Fibroblast of mammary gland (primary cell): ENCODE results near the gene RFT1.

ENCODE experiments used
- DNase-seq: peaks from one replicate; pipeline ENCODE4 v3.0.0-alpha.2; 2010; ENCODE audit warnings: low read depth
- H3K4me3 ChIP-seq: 2 replicates; pipeline ENCODE4 v1.5.1; 2011; ENCODE audit warnings: low read depth, mild to moderate bottlenecking, low read length, moderate library complexity; ENCODE audit not compliant: control insufficient read depth
- TF ChIP-seq, protein P1 (sequence below): conservative IDR thresholded peaks from 2 replicates; pipeline ENCODE4 v1.5.1; 2011; ENCODE audit warnings: low read depth, low read length, inconsistent platforms; ENCODE audit not compliant: control insufficient read depth, insufficient read depth

The RFT1 gene

DNA sequence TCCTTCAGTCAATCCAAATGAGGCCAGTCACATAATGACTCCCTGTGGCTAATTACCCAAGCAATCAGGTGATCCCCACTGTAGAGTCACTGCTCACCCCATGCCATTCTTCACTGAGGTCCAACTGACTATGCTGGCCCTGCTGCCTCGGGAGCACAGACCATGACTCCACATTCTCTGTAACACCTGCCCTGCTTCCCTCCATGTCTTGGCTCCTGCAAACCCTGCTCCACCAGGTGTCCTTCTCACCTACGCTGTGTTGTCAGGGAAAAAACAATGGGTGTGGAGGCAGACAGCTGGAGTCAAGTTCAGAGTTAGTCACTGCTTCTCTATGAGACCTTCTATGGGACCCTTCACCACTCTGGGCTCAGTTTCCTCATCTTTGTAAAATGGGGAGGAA lies 78.3 kb downstream of the RFT1 start:
- TF ChIP-seq, protein P1, sequence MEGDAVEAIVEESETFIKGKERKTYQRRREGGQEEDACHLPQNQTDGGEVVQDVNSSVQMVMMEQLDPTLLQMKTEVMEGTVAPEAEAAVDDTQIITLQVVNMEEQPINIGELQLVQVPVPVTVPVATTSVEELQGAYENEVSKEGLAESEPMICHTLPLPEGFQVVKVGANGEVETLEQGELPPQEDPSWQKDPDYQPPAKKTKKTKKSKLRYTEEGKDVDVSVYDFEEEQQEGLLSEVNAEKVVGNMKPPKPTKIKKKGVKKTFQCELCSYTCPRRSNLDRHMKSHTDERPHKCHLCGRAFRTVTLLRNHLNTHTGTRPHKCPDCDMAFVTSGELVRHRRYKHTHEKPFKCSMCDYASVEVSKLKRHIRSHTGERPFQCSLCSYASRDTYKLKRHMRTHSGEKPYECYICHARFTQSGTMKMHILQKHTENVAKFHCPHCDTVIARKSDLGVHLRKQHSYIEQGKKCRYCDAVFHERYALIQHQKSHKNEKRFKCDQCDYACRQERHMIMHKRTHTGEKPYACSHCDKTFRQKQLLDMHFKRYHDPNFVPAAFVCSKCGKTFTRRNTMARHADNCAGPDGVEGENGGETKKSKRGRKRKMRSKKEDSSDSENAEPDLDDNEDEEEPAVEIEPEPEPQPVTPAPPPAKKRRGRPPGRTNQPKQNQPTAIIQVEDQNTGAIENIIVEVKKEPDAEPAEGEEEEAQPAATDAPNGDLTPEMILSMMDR: no peak

DNA sequence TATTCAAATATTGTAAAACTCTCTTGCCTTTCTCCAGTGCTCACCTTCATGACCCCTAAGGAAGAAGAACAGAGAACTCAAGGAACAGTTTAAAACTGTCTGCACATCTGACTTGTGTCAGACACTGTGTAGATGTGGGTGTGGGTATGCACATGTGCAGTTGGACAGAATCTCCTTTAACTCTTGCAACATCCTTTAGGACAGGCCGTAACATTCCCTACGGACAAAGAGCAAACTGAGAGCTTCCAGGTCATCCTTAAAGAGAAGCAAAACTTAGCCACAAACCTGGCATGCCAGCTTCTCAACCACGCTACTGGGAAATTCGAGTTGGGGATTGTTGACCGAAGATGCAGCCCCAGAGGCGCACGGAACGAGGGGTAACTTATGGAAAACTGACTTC lies 80.2 kb downstream of the RFT1 start:
- DNase-seq: peak; percentile 55
- H3K4me3 ChIP-seq: no peak overlapping the region
- TF ChIP-seq, protein P1: no peak

More for the DNA sequence above, 78.3 kb downstream of the RFT1 start:
- DNase-seq: no peak
- no peak overlapping the region for H3K4me3 ChIP-seq

DNA sequence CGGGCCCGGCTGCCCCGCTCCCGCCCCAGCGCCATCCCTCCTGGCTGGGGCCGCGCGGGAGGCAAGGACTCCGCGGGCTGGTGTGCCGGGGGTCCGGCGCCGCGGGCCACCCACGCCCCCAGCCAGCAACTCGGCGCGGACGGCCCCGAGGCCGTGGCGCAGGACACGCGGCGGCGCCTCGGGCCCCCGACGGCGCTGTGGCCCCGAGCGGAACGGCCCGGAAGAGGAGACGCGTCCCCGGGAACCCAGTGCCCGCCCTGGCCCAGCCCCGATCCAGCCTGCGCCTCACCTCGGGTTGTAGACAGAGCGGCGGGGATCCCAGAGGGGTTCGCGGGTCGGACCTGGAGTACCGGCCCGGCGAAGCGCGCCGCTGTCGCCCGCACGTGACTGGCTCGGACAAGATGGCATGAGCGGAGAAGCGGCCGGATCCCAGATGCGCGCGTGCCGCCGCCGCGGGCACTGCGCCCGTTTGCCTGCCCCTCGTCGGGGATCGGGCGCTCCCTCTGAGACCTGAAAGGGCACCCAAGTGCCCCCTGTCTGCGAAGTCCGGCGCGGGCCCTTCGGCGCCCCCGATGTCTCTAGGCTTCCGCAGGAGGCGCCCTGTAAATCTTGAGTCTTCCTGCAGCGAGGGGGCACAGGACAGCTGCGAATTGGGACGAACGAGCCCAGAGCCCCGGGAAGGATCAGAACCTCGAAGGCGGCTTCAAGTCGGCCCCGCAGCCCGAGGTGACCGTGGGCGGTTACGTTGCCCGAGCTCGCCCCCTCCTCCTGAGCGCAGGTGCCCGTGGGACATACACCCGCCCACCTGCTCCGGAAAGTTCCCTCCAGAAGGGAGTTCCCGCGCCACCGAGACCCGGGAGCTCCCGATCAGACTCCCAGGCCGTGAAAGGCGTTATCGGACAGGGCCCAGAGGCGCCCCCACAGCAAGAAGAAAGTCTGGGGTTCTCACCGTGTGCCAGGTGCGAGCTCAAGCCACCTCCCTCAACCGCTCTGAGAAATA lies 83.8 kb downstream of the RFT1 start:
- peak overlapping the region; percentile 41 for H3K4me3 ChIP-seq
- DNase-seq: peak; percentile 21
- TF ChIP-seq, protein P1: no peak

DNA sequence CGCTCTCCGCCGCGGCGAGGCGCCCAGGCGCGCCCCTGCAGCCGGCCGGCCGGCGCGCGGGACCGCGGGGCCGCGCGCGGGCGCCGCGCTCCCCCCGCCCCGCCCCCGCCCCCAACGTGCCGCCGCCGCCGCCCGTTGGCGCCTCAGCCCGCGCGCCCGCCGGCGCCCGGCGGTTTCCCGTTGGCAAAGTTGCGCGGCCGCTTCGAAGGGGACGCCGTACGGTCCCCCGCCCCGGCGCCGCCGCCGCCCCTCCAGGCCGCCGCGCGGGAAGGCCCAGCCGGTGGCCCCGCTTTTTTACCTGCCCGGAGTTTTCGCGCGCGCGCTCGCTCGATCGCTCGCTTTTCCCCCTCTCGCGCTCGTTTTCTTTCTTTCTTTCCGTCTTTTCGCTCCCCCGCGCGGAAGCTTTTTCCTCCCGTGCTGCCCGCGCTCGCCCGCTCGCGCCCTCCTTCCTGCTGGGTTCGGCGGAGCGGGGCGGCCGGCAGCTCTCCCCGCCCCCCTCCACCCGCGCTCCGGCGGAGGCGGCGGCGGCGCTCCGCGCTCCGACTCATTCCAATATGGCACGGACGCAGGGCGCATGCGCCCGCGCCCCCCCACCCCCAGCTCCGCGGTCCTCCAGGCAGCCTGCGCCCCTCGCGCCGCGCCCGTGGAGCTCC lies 84.6 kb downstream of the RFT1 start, which contains the start of gene SFMBT1:
Gene SFMBT1, minus strand, starts transcription at position 556 of the 653 bp plus-strand sequence. CDS start 76,945 bp downstream, outside the sequence.
- DNase-seq: peak; percentile 49
- TF ChIP-seq, protein P1: no peak
- H3K4me3 ChIP-seq: peak within 1 kb of the TSS; percentile 59

DNA sequence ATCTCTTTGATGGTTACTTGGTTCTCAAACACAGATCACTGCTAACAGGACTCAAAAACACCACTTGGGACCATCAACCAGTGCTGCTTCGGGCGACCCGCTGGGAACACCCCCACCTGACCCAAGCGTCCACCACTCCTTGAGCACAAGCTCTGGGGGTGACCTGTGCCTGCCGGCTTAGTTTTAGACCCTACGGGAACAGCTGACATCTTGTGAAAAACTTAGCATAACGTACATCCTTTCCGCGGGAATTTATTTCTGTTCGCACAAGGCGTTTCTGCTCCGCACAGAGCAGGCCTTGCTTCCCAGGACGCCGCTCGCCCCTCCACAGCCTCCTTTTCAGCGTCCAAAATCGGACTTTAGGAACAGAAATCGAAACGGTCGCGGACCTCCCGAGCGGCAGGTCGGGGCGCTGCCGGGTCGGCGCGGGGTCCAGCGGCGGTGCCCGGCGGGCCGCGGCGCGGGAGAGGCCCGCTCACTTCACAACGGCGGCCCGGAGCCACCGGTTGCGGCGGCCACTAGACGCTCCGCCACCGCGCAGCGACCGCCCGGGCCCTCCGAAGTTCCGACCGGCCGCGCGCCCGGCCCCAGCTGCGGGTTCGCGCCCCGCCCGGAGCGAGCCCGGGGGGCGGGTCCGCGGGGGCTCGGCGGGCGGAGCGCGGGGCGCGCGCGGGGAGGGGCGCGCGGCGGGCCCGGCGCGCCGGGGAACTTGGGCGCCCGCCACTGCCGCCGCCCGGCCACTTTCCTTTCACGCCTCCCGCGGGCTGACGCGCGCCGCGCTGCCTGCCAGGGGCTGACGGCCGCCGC lies 85.3 kb downstream of the RFT1 start:
- H3K4me3 ChIP-seq: peak overlapping the region; percentile 57
- peak; percentile 45 for DNase-seq
- TF ChIP-seq, protein P1: no peak

DNA sequence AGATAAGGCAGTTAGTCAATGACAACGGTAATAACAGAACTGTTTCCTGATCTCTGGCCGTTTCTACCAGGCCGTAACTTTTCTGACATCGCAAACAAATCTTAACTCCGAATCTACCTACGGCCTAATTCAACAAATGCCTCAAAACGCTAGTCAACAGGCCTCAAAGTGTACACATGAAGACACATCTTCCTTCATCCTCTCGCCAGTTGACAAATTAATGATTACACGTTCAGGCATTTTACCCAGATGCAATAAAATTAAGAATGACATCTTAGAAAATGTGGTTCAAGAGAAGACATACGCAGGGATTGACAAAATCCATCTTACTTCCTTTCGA lies 85.9 kb downstream of the RFT1 start:
- TF ChIP-seq, protein P1: no peak
- H3K4me3 ChIP-seq: peak overlapping the region; percentile 57
- DNase-seq: no peak
